CD4-positive, alpha-beta T cell (primary cell): ENCODE measurements around the gene ZDHHC8. TPM values are rescaled to one million over a fixed set of nuclear protein-coding genes. Genes with fewer than 3 reads are reported as not detected.

ENCODE experiments used
- ATAC-seq: fragments of 200-7000 bp; cut with Tn5 transposase; one replicate; pipeline ENCODE4 v1.10.0; 2022; ENCODE audit warnings: mild to moderate bottlenecking; ENCODE audit not compliant: poor library complexity
- CTCF ChIA-PET: fragments of 350-600 bp; sonication (Branson Sonifier 250); formaldehyde crosslinking; loops from one replicate; lab custom pipeline; 2021; ENCODE audit warnings: antibody characterized with exemption, inconsistent platforms; lab: Charles Lee
- POLR2A ChIA-PET: fragments of 350-600 bp; sonication (Branson Sonifier 250); formaldehyde crosslinking; loops from one replicate; lab custom pipeline; 2021; ENCODE audit warnings: antibody characterized with exemption, inconsistent platforms; lab: Charles Lee
- DNase-seq, 14 experiments: peaks; one replicate each; pipeline ENCODE4 v3.0.0-alpha.2; 2013 to 2020; ENCODE audit warnings: mixed read lengths in 2 of 14
- H3K27ac ChIP-seq, 2 donors: one replicate each; pipeline versions ENCODE4 v1.5.1 to v1.7.0; 2013; ENCODE audit warnings: low read length in 2 of 2, low read depth in 1 of 2, mild to moderate bottlenecking in 1 of 2
- H3K27me3 ChIP-seq, 2 experiments: 1 replicate in 1 of 2; 2 replicates in 1 of 2; pipeline versions ENCODE4 v1.6.1 to v1.7.0; 2013; ENCODE audit warnings: low read length in 2 of 2, control low read depth in 1 of 2, mild to moderate bottlenecking in 1 of 2, moderate library complexity in 1 of 2; ENCODE audit not compliant: insufficient read depth in 2 of 2, control insufficient read depth in 1 of 2
- H3K36me3 ChIP-seq: one replicate; pipeline ENCODE4 v1.6.1; 2013; ENCODE audit warnings: low read length, control low read depth; ENCODE audit not compliant: insufficient read depth
- H3K4me1 ChIP-seq: one replicate; pipeline ENCODE4 v1.6.1; 2013; ENCODE audit warnings: low read length, control low read depth; ENCODE audit not compliant: insufficient read depth
- H3K4me3 ChIP-seq: one replicate; pipeline ENCODE4 v1.5.1; 2013; ENCODE audit warnings: mild to moderate bottlenecking, low read length, moderate library complexity
- H3K9me3 ChIP-seq, 2 experiments: 1 replicate in 1 of 2; 2 replicates in 1 of 2; pipeline versions ENCODE4 v1.6.1 to v1.7.0; 2013; ENCODE audit warnings: low read length in 2 of 2, mild to moderate bottlenecking in 2 of 2, control low read depth in 1 of 2, moderate library complexity in 1 of 2; ENCODE audit not compliant: control insufficient read depth in 1 of 2, insufficient read depth in 1 of 2
- H3K27ac Mint-ChIP-seq: one replicate; pipeline ENCODE4 v1.8.0; 2020; ENCODE audit warnings: mixed read lengths
- H3K27me3 Mint-ChIP-seq: one replicate; pipeline ENCODE4 v1.8.0; 2021; ENCODE audit warnings: mixed read lengths
- H3K36me3 Mint-ChIP-seq: one replicate; pipeline ENCODE4 v1.8.0; 2021; ENCODE audit warnings: low read depth, mixed read lengths
- H3K4me1 Mint-ChIP-seq: one replicate; pipeline ENCODE4 v1.8.0; 2021; ENCODE audit warnings: low read depth, mixed read lengths
- H3K4me3 Mint-ChIP-seq: one replicate; pipeline ENCODE4 v1.8.0; 2020; ENCODE audit warnings: mild to moderate bottlenecking, mixed read lengths
- H3K9me3 Mint-ChIP-seq: one replicate; pipeline ENCODE4 v1.8.0; 2020; ENCODE audit warnings: mixed read lengths
- CTCF ChIP-seq: fragments of 200-600 bp; IDR thresholded peaks from one replicate; pipeline ENCODE4 v1.8.0; 2022; ENCODE audit warnings: antibody characterized with exemption, mild to moderate bottlenecking
- intact Hi-C, 2 experiments: fragments of 100-400 bp; cut with DNase I in 1 of 2; cut with micrococcal nuclease in 1 of 2; formaldehyde crosslinking; loops; one replicate each; pipeline versions ENCODE4 v1.15.1 to v1.9.0; 2023 to 2025; cut with DNase I, micrococcal nuclease
- total RNA-seq, 174 experiments: library from RNA in 2 of 174; stranded (reverse) in 2 of 174; gene quantifications; one replicate each; pipeline ENCODE4 v1.2.3 and lab custom pipeline; 2021 to 2026

ZDHHC8 gene
- total RNA-seq, 2 experiments from 2014 or later = 44.9 to 49.3 TPM

DNA sequence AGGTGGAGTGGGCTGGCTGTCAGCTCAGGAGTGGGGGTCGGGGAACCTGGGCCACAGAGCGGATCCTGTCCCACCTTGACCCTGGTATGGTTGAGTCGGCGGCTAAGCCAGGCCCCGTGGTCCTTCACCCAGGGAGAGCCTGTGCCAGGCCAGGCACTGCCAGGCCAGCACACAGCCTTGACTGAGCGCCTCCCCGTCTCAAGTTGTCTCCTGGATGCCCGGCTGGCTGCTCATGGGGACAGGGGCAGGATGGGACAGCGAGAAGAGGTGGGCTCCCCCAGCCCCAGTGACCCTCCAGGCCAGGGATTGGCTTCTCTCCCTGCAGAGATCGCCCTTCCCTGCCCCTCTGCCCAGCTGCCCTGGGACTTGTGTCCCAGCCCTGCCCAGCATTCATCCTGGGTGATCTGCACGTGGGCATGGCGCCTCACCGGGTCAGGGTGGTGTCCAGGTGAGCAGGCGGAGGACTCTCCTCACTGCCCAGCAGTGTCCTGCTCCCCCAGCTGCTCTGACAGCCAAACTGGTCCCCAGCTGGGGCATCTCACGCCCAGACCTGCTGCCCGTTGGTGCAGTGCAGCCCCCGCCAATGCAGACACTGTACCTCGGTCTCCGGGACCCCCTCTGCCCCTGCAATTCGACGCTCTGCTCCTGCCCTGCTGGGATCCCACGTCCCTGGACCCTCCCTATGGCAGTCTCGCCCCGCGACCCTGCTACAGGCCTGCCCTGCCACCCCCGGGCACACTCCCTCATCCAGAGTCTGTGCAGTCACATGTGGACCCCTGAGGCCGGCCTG is 48.0 kb downstream of the ZDHHC8 start:
- Histone ChIP-seq H3K4me1 (no peaks in the 10 kb centered on the region), H3K9me3 (no peaks in the 10 kb centered on the region), H3K27ac (no peak overlapping the region), H3K27me3 (no peaks in the 10 kb centered on the region), H3K36me3 (no peaks in the 10 kb centered on the region), H3K4me3 (no peak overlapping the region)
- no peaks in the 10 kb centered on the region for H3K4me1 Mint-ChIP-seq
- no peak overlapping the region for H3K4me3 Mint-ChIP-seq
- no peak for TF ChIP-seq CTCF
- no peaks in the 10 kb centered on the region for H3K9me3 Mint-ChIP-seq
- intact Hi-C loops = loop anchor here in 1 of 2 experiments (5.0 kb wide), 1 partner anchor 38 kb away; no protein-coding TSS in a partner anchor
- POLR2A ChIA-PET = no interaction called here
- no peaks in the 10 kb centered on the region for H3K27me3 Mint-ChIP-seq
- no peak for DNase-seq
- no peak for ATAC-seq
- no peak overlapping the region for H3K27ac Mint-ChIP-seq
- no peaks in the 10 kb centered on the region for H3K36me3 Mint-ChIP-seq
- CTCF ChIA-PET = no interaction called here

DNA sequence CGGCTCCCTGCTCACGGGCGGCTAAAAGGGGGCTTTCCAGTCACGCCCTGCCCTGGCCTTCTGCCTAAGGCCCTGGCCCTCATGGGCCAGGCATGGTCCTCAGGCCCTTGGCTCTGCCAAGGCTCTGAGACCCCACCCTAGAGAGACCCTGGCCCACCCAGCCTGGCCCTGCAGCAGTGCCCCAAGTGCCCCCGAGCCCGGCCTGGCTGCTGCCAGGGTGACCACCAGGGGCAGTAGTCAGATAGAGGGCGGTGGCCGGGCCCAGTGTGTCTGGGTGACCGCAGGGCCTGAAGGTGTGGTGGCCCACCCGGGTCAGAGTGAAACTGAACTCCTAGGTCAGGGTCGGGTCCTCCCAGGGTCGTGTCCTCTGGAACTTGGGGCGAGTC is 48.6 kb downstream of the ZDHHC8 start:
- CTCF ChIA-PET = no interaction called here
- Histone ChIP-seq H3K36me3 (no peaks in the 10 kb centered on the region), H3K27ac (no peak overlapping the region), H3K27me3 (no peaks in the 10 kb centered on the region), H3K9me3 (no peaks in the 10 kb centered on the region), H3K4me1 (no peaks in the 10 kb centered on the region), H3K4me3 (no peak overlapping the region)
- Mint-ChIP-seq H3K4me1 (no peaks in the 10 kb centered on the region), H3K36me3 (no peaks in the 10 kb centered on the region), H3K4me3 (no peak overlapping the region), H3K9me3 (no peaks in the 10 kb centered on the region), H3K27ac (no peak overlapping the region), H3K27me3 (no peaks in the 10 kb centered on the region)
- intact Hi-C loops = loop anchor here in 1 of 2 experiments (5.0 kb wide), 1 partner anchor 37 kb away; no protein-coding TSS in a partner anchor
- no peak for TF ChIP-seq CTCF
- POLR2A ChIA-PET = no interaction called here
- ATAC-seq = no peak
- no peak for DNase-seq

DNA sequence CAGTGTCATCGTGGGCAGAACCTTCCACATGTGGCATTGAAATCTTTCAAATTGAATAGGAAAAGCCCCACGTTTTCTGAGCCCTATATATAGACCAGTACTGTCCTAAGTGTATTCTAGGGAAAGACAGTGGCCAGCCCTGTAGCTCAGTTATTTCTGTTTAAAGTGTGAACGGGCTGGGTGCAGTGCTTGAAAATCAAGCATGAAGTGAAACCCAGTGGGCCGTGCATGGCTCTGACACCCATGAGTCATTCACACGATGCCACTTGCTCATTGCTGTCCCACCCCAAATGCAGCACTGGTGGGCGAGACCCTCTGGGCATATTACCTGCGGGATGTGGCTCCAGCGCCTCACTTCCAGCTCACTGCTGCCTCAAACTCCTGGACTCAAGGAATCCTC is 49.0 kb downstream of the ZDHHC8 start:
- CTCF ChIA-PET = no interaction called here
- H3K4me3 ChIP-seq = no peak overlapping the region
- ATAC-seq (no peak), DNase-seq (no peak)
- no peaks in the 10 kb centered on the region for H3K4me1 Mint-ChIP-seq
- H3K4me3 Mint-ChIP-seq = no peak overlapping the region
- intact Hi-C loops = loop anchor here in 1 of 2 experiments (5.0 kb wide), 1 partner anchor 37 kb away; no protein-coding TSS in a partner anchor
- no peaks in the 10 kb centered on the region for H3K27me3 Mint-ChIP-seq
- no peaks in the 10 kb centered on the region for H3K4me1 ChIP-seq
- no peaks in the 10 kb centered on the region for H3K9me3 ChIP-seq
- H3K36me3 Mint-ChIP-seq = no peaks in the 10 kb centered on the region
- no peaks in the 10 kb centered on the region for H3K36me3 ChIP-seq
- H3K9me3 Mint-ChIP-seq = no peaks in the 10 kb centered on the region
- H3K27me3 ChIP-seq = no peaks in the 10 kb centered on the region
- H3K27ac ChIP-seq = no peak overlapping the region
- no peak overlapping the region for H3K27ac Mint-ChIP-seq
- POLR2A ChIA-PET = no interaction called here
- no peak for TF ChIP-seq CTCF
